ENCODE measurements around the gene ARFIP1.
"Not testable (repeated sequence)": the region's sequence is repeated elsewhere in the genome, so short reads cannot be mapped to it uniquely, and the experiment has no call there.

ARFIP1 gene, protein sequence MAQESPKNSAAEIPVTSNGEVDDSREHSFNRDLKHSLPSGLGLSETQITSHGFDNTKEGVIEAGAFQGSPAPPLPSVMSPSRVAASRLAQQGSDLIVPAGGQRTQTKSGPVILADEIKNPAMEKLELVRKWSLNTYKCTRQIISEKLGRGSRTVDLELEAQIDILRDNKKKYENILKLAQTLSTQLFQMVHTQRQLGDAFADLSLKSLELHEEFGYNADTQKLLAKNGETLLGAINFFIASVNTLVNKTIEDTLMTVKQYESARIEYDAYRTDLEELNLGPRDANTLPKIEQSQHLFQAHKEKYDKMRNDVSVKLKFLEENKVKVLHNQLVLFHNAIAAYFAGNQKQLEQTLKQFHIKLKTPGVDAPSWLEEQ

DNA sequence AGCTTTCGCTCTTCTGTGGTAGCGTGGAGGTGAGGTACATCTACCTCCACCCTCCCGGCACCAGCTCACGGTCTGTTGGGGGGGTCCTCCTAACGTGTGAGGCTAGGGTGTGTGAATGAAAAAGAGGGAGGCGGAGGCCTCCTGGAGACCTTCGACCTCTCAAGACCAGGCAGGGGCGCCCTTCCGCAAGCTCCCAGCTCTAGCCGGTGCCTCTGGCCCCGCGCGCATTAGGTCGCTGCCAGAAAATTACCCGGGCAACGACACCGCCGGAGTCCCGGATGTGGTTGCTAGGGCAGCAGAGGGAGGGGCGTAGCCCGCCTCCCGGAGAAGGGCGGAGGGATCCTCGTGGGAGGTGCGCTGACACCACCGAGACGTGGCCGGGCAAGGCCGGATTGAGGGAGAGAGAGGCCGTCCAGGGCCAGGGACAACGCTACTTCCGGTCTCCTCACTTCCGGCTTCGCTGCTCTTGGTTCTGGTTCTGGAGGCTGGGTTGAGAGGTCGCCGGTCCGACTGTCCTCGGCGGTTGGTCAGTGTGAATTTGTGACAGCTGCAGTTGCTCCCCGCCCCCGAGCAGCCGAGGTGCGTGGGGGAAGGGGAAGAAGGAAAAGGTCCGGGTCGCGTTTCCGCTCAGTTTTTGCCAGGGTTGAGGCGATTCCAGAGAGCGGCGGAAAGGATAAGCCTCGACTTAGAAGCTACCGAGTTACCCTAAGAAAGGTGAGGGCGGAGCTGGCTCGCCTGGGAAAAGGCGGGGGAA is at the start of gene ARFIP1, which contains the start of gene TIGD4:
ARFIP1 (plus strand) TSS at position 442 of the 754 bp plus-strand sequence. CDS start 49,680 bp downstream, outside the sequence.
TIGD4 (minus strand) TSS at position 218 of the 754 bp plus-strand sequence. CDS start 8,726 bp downstream, outside the sequence.
- no peak for FAIRE-seq

- no peak for FAIRE-seq
Observed at GRCh38 chr4:152731997-152732396, 47.8 kb upstream of the ARFIP1 start.

- FAIRE-seq = no peak
Observed at GRCh38 chr4:152734015-152734698, 45.6 kb upstream of the ARFIP1 start.

- FAIRE-seq = no peak
Observed at GRCh38 chr4:152734699-152735050, 45.1 kb upstream of the ARFIP1 start.

GRCh38 chr4:152735396-152735859 is 44.3 kb upstream of the ARFIP1 start:
- FAIRE-seq = peak; percentile 47

- FAIRE-seq = no peak
Observed at GRCh38 chr4:152735906-152736305, 43.8 kb upstream of the ARFIP1 start.

DNA sequence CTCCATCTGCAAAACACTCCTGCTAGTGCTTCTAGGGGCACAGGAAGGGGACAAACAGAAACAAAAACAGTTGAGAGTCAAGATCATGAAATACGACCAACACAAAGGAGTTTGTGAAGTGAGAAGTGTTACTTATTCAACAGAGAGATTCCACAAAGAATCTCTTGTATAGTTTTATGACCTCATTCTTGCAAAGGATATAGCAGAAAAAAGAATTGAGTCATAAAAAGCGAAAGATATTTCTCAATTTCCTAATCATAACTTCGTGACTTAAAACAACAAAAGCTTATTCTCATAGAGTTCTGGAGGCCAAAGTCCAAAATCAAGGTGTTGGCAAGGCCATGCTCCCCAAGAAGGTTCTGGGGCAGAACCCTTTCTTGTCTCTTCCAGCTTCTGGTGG is 40.9 kb upstream of the ARFIP1 start:
- no peak for FAIRE-seq

DNA sequence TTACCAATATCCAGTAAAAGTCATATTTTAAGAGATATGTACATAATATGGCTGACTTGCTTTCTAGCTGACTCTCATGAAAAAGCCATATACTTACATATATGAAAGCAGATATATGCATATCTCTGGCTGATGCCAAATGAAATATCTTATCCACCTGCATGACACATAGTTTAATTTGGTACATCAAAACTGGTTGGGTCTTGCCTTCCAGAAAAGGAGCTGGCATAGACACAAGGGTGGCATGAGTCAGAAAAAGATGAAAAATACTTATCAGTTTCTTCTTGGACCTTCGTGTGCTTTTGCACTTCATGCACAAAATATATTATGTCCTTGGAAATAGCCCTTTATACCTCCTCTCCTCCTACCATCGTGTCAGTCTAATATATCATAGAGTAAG is 32.3 kb upstream of the ARFIP1 start:
- FAIRE-seq = no peak

GRCh38 chr4:152748619-152749018 is 31.1 kb upstream of the ARFIP1 start:
- FAIRE-seq = no peak

DNA sequence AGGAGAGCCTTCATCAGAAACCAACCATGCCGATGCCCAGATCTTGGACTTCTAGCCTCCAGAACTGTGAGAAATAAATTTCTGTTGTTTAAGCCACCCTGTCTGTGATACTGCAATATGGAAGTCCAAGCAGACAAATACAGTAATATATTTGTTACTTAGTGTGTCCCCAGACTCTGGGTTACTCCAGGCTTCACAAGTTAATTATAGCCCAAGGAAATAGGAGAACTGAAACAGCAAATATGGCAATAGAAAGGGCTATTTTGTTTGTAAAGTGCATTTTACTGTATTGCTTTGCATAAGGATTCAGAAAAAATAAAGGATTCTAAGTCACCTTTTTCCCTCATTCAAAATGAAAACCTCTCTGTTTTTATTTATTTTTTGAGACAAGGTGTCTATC is 16.0 kb upstream of the ARFIP1 start:
- no peak for FAIRE-seq

DNA sequence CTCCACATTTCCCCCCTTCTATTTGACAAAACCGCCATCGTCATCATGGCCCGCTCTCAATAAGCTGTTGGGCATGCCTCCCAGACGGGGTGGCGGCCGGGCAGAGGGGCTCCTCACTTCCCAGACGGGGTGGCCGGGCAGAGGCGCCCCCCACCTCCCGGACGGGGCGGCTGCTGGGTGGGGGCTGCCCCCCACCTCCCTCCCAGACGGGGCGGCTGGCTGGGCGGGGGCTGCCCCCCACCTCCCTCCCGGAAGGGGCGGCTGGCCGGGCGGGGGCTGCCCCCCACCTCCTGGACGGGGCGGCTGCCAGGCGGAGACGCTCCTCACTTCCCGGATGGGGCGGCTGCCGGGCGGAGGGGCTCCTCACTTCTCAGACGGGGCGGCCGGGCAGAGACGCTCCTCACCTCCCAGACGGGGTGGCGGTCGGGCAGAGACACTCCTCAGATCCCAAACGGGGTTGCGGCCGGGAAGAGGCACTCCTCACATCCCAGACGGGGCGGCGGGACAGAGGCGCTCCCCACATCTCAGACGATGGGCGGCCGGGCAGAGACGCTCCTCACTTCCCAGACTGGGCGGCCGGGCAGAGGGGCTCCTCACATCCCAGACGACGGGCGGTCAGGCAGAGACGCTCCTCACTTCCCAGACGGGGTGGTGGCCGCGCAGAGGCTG is 14.6 kb upstream of the ARFIP1 start:
- FAIRE-seq = not testable (repeated sequence)

- no peak for FAIRE-seq
Observed at GRCh38 chr4:152771741-152772533, 7.8 kb upstream of the ARFIP1 start.

DNA sequence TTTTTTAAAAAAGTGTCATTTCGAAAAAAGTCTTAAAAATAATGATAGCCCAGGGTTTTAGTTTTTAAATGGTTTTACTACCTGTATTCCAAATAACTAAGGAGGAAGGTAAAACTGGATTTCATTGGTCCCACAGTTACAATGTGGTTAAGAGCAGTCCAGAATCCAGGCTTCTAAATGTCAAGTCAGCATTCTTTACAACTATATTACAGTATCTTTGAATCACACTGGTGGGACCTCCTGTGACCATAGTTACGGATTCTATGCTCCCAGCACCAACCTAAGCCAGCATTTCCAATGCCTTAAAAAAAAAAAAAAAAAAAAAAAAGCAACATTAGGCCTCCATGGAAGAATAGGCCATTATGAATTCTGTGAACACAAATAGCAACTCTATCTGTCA is 6.4 kb upstream of the ARFIP1 start:
- FAIRE-seq = no peak

GRCh38 chr4:152773953-152774352 is 5.8 kb upstream of the ARFIP1 start:
- FAIRE-seq = no peak

DNA sequence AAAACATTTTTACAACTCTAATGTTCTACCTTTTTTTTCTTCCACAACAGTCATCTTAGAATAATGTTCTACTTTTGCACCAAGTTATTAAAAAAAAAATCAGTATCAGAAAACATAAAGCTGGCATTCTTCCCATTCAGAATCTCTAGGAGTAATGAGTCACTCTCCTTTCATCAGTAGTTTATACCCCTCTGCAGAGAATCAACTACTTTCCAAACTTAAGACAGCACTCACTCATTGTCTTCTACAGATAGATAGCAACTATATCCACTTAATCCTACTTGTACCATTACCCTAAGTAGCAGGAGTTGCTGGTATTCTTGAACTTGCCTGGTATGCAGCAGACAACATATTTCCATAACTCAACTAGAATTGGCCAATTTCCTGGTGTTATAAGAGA is 3.4 kb upstream of the ARFIP1 start:
- no peak for FAIRE-seq

DNA sequence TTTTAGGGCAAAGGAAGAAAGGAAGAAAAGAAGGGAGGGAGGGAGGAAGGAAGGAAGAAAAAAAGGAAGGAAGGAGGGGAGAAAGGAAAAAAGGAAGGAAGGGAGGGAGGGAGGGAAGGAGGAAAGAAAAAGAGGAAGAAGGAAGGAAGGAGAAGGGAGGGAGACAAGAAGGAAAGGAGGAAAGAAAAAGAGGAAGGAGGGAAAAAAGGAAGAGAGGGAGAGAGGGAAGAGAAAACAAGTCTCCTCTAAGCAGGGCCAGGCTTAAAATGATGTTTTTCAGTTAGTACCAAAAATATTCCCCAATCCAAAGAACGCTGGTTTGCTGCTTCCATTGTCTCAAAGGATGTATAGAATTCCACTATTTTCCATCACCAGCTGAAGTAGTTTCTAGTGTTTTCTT is 2.3 kb upstream of the ARFIP1 start:
- FAIRE-seq = no peak

- FAIRE-seq = no peak
Observed at GRCh38 chr4:152778656-152779512, 870 bp upstream of the ARFIP1 start.

GRCh38 chr4:152780267-152780778 is 569 bp downstream of the ARFIP1 start:
- FAIRE-seq = no peak

DNA sequence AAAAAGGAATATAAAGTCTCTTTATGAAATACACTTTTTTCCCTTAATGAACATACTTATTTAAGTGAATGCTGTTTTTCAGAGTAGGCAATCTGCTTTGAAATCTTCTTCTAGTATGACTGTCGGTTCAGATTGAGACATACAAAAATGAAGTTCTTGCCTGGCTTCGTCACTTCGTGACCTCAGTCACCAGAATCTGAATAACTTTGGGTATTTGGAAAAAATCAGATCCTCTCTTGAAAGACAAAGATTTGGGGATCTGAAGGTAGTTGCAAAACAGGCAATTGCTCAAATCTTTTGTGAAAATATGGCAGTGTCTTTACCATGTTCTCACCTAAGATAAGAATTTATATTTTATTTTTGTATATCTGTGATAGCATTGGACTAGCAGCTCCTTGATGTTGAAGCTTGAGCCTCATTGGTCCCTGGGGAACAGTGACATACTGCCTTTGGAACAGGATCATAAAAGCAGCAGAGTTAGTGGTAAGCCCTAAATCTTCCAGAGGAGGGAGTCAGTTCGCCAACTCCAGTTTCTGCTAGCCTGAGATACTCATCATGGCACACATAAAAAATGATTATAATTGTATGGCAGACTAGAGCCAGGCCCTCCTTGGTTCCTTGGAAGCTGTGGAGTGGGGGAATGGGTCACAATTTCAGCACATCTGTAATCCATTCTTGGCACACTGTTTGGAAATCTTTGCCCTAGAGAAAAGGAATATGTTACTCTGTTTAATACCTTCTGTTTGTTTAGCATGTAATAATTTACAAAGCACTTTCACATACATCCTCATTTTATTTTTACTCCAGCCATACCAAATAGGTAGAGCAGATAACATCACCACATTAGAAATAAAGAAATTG is 5.0 kb downstream of the ARFIP1 start:
- no peak for FAIRE-seq

Measured in colon (tissue), 2 donors.